IMR-90 (cell line): ENCODE measurements around the gene PIGU. TPM values are rescaled to one million over a fixed set of nuclear protein-coding genes. Genes with fewer than 3 reads are reported as not detected.

Experiments used
- ATAC-seq: fragments of 200-7000 bp; cut with Tn5 transposase; 2 replicates; pipeline ENCODE4 v1.9.1; 2020; ENCODE audit warnings: low read depth, mild to moderate bottlenecking, moderate library complexity
- BruUV-seq: library from RNA; stranded (reverse); fragments of 400-500 nt; replicated peaks from 2 replicates; lab custom pipeline; 2021; lab: Mats Ljungman, UMichigan
- CTCF ChIA-PET: fragments of 300-600 bp; formaldehyde crosslinking; extraction: SDS; loops from one replicate; lab custom pipeline; 2021; ENCODE audit warnings: antibody characterized with exemption; lab: Yijun Ruan, JAX
- POLR2A ChIA-PET: fragments of 300-600 bp; sonication (Branson Sonifier 250); formaldehyde crosslinking; loops from one replicate; lab custom pipeline; 2022; ENCODE audit warnings: antibody characterized with exemption; ENCODE audit not compliant: unreplicated experiment; lab: Charles Lee
- DNase-seq: peaks from one replicate; pipeline ENCODE4 v3.0.0; 2013
- H2AFZ ChIP-seq: replicated peaks from 2 replicates; pipeline ENCODE3; 2013; ENCODE audit warnings: low read length, mild to moderate bottlenecking; ENCODE audit not compliant: poor library complexity
- H2AK5ac ChIP-seq: 2 replicates; pipeline ENCODE4 v1.6.1; 2013; ENCODE audit warnings: low read depth, low read length, inconsistent platforms
- H2AK9ac ChIP-seq: replicated peaks from 2 replicates; pipeline ENCODE3; 2013; ENCODE audit warnings: mild to moderate bottlenecking, low read depth, low read length, moderate library complexity; ENCODE audit not compliant: poor library complexity
- H2BK120ac ChIP-seq: 2 replicates; pipeline ENCODE4 v1.6.1; 2013; ENCODE audit warnings: low read depth, low read length, inconsistent platforms
- H2BK15ac ChIP-seq: 3 replicates; pipeline ENCODE4 v1.6.1; 2013; ENCODE audit warnings: low read depth, low read length, inconsistent platforms
- H2BK20ac ChIP-seq: 2 replicates; pipeline ENCODE4 v1.6.1; 2013; ENCODE audit warnings: low read depth, mild to moderate bottlenecking, inconsistent platforms, low read length, moderate library complexity
- H2BK5ac ChIP-seq: 2 replicates; pipeline ENCODE4 v1.6.1; 2013; ENCODE audit warnings: mild to moderate bottlenecking, low read depth, low read length, inconsistent platforms; ENCODE audit not compliant: poor library complexity, severe bottlenecking
- H3K14ac ChIP-seq: replicated peaks from 2 replicates; pipeline ENCODE4 v1.6.1; 2013; ENCODE audit warnings: low read depth, low read length, inconsistent platforms
- H3K18ac ChIP-seq: 2 replicates; pipeline ENCODE4 v1.6.1; 2013; ENCODE audit warnings: low read depth, low read length, control low read depth
- H3K23ac ChIP-seq: 2 replicates; pipeline ENCODE4 v1.6.1; 2013; ENCODE audit warnings: low read depth, low read length, inconsistent platforms
- H3K27ac ChIP-seq: 2 replicates; pipeline ENCODE4 v1.5.1; 2013; ENCODE audit warnings: mild to moderate bottlenecking, control low read depth, low read length; ENCODE audit not compliant: insufficient read depth
- H3K27me3 ChIP-seq: 2 replicates; pipeline ENCODE4 v1.6.1; 2013; ENCODE audit warnings: low read length; ENCODE audit not compliant: control insufficient read depth, insufficient read depth
- H3K36me3 ChIP-seq: 2 replicates; pipeline ENCODE4 v1.6.1; 2013; ENCODE audit warnings: low read length, mixed read lengths; ENCODE audit not compliant: control insufficient read depth, insufficient read depth
- H3K4ac ChIP-seq: 2 replicates; pipeline ENCODE4 v1.6.1; 2013; ENCODE audit warnings: low read depth, low read length, inconsistent platforms
- H3K4me1 ChIP-seq: 2 replicates; pipeline ENCODE4 v1.6.1; 2013; ENCODE audit warnings: low read length, mixed read lengths; ENCODE audit not compliant: control insufficient read depth, insufficient read depth
- H3K4me2 ChIP-seq: 2 replicates; pipeline ENCODE4 v1.6.1; 2013; ENCODE audit warnings: low read depth, mild to moderate bottlenecking, control low read depth, low read length, moderate library complexity
- H3K4me3 ChIP-seq: 2 replicates; pipeline ENCODE4 v1.5.1; 2013; ENCODE audit warnings: low read depth, mild to moderate bottlenecking, control low read depth, low read length, moderate library complexity; ENCODE audit not compliant: insufficient read depth
- H3K56ac ChIP-seq: 2 replicates; pipeline ENCODE4 v1.6.1; 2013; ENCODE audit warnings: low read length, inconsistent platforms; ENCODE audit not compliant: insufficient read depth; ENCODE audit errors: extremely low read depth
- H3K79me1 ChIP-seq, 2 experiments: 2 replicates each; pipeline ENCODE4 v1.6.1; 2013; ENCODE audit warnings: low read length in 2 of 2, inconsistent platforms in 1 of 2, low read depth in 1 of 2
- H3K9ac ChIP-seq: 2 replicates; pipeline ENCODE4 v1.6.1; 2013; ENCODE audit warnings: low read depth, low read length, control low read depth
- H3K9me1 ChIP-seq: 2 replicates; pipeline ENCODE4 v1.6.1; 2013; ENCODE audit warnings: low read length, inconsistent platforms; ENCODE audit not compliant: insufficient read depth
- H3K9me3 ChIP-seq: 2 replicates; pipeline ENCODE4 v1.6.1; 2013; ENCODE audit warnings: low read length; ENCODE audit not compliant: control insufficient read depth, insufficient read depth
- H4K20me1 ChIP-seq: 2 replicates; pipeline ENCODE4 v1.6.1; 2013; ENCODE audit warnings: low read length, inconsistent platforms; ENCODE audit not compliant: insufficient read depth
- H4K5ac ChIP-seq: 2 replicates; pipeline ENCODE4 v1.6.1; 2013; ENCODE audit warnings: mild to moderate bottlenecking, low read depth, low read length, control low read depth
- H4K8ac ChIP-seq, 2 experiments: 2 replicates each; pipeline ENCODE4 v1.6.1; 2013; ENCODE audit warnings: low read depth in 2 of 2, low read length in 2 of 2, control low read depth in 1 of 2, inconsistent platforms in 1 of 2
- H4K91ac ChIP-seq: 2 replicates; pipeline ENCODE4 v1.6.1; 2013; ENCODE audit warnings: low read depth, low read length, inconsistent platforms; ENCODE audit not compliant: insufficient read depth
- BHLHE40 ChIP-seq: fragments of 150-350 bp; IDR thresholded peaks from 2 replicates; pipeline ENCODE4 v1.6.1; 2016; ENCODE audit warnings: mild to moderate bottlenecking, low read depth, low read length
- CEBPB ChIP-seq: IDR thresholded peaks from 2 replicates; pipeline ENCODE4 v1.6.1; 2012; ENCODE audit warnings: low read depth, low read length, improper control_type of control experiment
- CHD1 ChIP-seq: IDR thresholded peaks from 2 replicates; pipeline ENCODE4 v1.6.1; 2012; ENCODE audit warnings: low read depth, low read length, improper control_type of control experiment
- ELK1 ChIP-seq: fragments of 150-350 bp; IDR thresholded peaks from 2 replicates; pipeline ENCODE4 v1.6.1; 2016; ENCODE audit warnings: low read depth, mild to moderate bottlenecking, low read length, moderate library complexity, borderline replicate concordance
- FOS ChIP-seq: fragments of 150-350 bp; IDR thresholded peaks from 2 replicates; pipeline ENCODE4 v1.6.1; 2016; ENCODE audit warnings: low read depth, low read length
- MAZ ChIP-seq: IDR thresholded peaks from 2 replicates; pipeline ENCODE4 v1.6.1; 2012; ENCODE audit warnings: low read depth, mild to moderate bottlenecking, low read length, improper control_type of control experiment, moderate library complexity, borderline replicate concordance
- MXI1 ChIP-seq: IDR thresholded peaks from 2 replicates; pipeline ENCODE4 v1.6.1; 2012; ENCODE audit warnings: low read depth, mild to moderate bottlenecking, low read length, moderate library complexity, borderline replicate concordance
- NFE2L2 ChIP-seq: fragments of 150-350 bp; IDR thresholded peaks from 2 replicates; pipeline ENCODE4 v1.6.1; 2016; ENCODE audit warnings: low read depth, mild to moderate bottlenecking, low read length
- POLR2A ChIP-seq: IDR thresholded peaks from 2 replicates; pipeline ENCODE4 v1.6.1; 2012; ENCODE audit warnings: mild to moderate bottlenecking, low read depth, low read length
- RAD21 ChIP-seq: IDR thresholded peaks from 2 replicates; pipeline ENCODE4 v1.6.1; 2012; ENCODE audit warnings: low read length, improper control_type of control experiment
- RFX5 ChIP-seq: IDR thresholded peaks from 2 replicates; pipeline ENCODE4 v1.8.0; 2012; ENCODE audit warnings: low read depth, mild to moderate bottlenecking, low read length, moderate library complexity
- USF2 ChIP-seq: fragments of 150-350 bp; IDR thresholded peaks from 2 replicates; pipeline ENCODE4 v1.6.1; 2017; ENCODE audit warnings: mild to moderate bottlenecking, antibody characterized with exemption, low read length, low read depth
- dilution Hi-C: fragments of 300-500 bp; cut with HindIII; formaldehyde crosslinking; loops from one replicate; pipeline ENCODE4 v1.14.3; 2018; ENCODE audit warnings: low sequenced_read_pairs; ENCODE audit not compliant: unreplicated experiment
- in situ Hi-C: fragments of 300-500 bp; cut with MboI; formaldehyde crosslinking; loops from 3 replicates; pipeline ENCODE4 v1.14.3; 2019; ENCODE audit warnings: low sequenced_read_pairs, inconsistent platforms, mixed read lengths
- intact Hi-C: fragments of 100-400 bp; cut with micrococcal nuclease; formaldehyde crosslinking; loops from 2 replicates; pipeline ENCODE4 v1.10.0; 2022
- polyA plus RNA-seq, 3 experiments: library from polyadenylated mRNA; depleted of rRNA; stranded (reverse); fragments of >200 nt; gene quantifications; 2 replicates each; pipeline ENCODE4 v1.2.3, GENCODE V29; 2012; ENCODE audit warnings: low replicate concordance in 1 of 3
- total RNA-seq: library from RNA; depleted of rRNA; stranded (reverse); fragments of >200 nt; gene quantifications from 2 replicates; pipeline ENCODE4 v1.2.3, GENCODE V29; 2012

PIGU gene
- total and polyA plus RNA-seq, 2 of the 4 experiments (the other 2 are of a cell fraction), result 11.1 to 31.1 TPM

GRCh38 chr20:34710568-34710839 is 33.6 kb upstream of the PIGU start:
- Histone ChIP-seq H2BK5ac (no peak overlapping the region), H2AK9ac (peak overlapping the region; percentile 83), H2BK120ac (peak overlapping the region; percentile 19; the same call in 1 of the 2 replicates), H3K79me1 (peaks cover 0 to 60% of the 10 kb centered on the region in 2 experiments; a peak in 2 of 4 replicates), H4K20me1 (peaks cover 26% of the 10 kb centered on the region; the same call in 1 of the 2 replicates), H4K8ac (peak overlapping the region in 1 of 2 experiments; percentile 61; a peak in 1 of 4 replicates), H2BK15ac (peak overlapping the region; percentile 37; the same call in 1 of the 3 replicates), H3K14ac (peak overlapping the region; percentile 84), H3K9ac (peak overlapping the region; percentile 34), H3K9me3 (no peaks in the 10 kb centered on the region), H3K4me2 (peak overlapping the region; percentile 79), H3K36me3 (peaks cover 25% of the 10 kb centered on the region), H3K27me3 (no peaks in the 10 kb centered on the region), H3K27ac (no peak overlapping the region), H3K56ac (no peak overlapping the region; the same call in 1 of the 2 replicates), H3K9me1 (peaks cover 34% of the 10 kb centered on the region), H2AK5ac (peak overlapping the region; percentile 83), H4K91ac (peak overlapping the region; percentile 32), H3K4me1 (peaks cover 21% of the 10 kb centered on the region), H3K4me3 (no peak overlapping the region), H4K5ac (peak overlapping the region; percentile 28; the same call in 1 of the 2 replicates), H2AFZ (peak overlapping the region; percentile 97), H3K4ac (peak overlapping the region; percentile 82), H3K23ac (peak overlapping the region; percentile 44), H2BK20ac (peak overlapping the region; percentile 50; the same call in 1 of the 2 replicates), H3K18ac (no peak overlapping the region)
- no peak for TF ChIP-seq FOS
- TF ChIP-seq MXI1, result no peak
- no peak for TF ChIP-seq USF2
- no peak for TF ChIP-seq RFX5
- TF ChIP-seq MAZ, result no peak
- TF ChIP-seq RAD21, result no peak
- TF ChIP-seq CHD1, result no peak
- no peak for TF ChIP-seq BHLHE40
- TF ChIP-seq POLR2A, result no peak; the same call in 1 of the 2 replicates
- no peak for TF ChIP-seq NFE2L2
- TF ChIP-seq CEBPB, result no peak
- no peak for TF ChIP-seq ELK1
- POLR2A ChIA-PET, result no interaction called here
- BruUV-seq, result no TSS peak
- DNase-seq, result no peak
- no peak for ATAC-seq
- intact Hi-C loops (no loop called here), in situ Hi-C loops (loop anchor here (10.0 kb wide), 1 partner anchor 406 kb away; the partner anchor contains the start of gene AHCY), dilution Hi-C loops (no loop called here)
- CTCF ChIA-PET, result interaction anchor here (0.8 to 1.3 kb wide), 2 partner anchors 59 to 185 kb away, joined by 3 to 4 read pairs; no protein-coding TSS in a partner anchor
